Midbrain (tissue), 1 donor: ENCODE data around the gene UBR4.
"Not testable (repeated sequence)": the region's sequence is repeated elsewhere in the genome, so short reads cannot be mapped to it uniquely, and the experiment has no call there.

Experiments used
- DNase-seq: peaks from one replicate; lab custom pipeline; 2025; lab: John Stamatoyannopoulos, UW

Gene UBR4

GRCh38 chr1:19220080-19220846 lies 10.2 kb upstream of the UBR4 start:
- DNase-seq = no peak

- no peak for DNase-seq
Observed at GRCh38 chr1:19219451-19219850, 9.4 kb upstream of the UBR4 start.

GRCh38 chr1:19216585-19216984 lies 6.5 kb upstream of the UBR4 start:
- DNase-seq = not testable (repeated sequence)

- no peak for DNase-seq
Observed at GRCh38 chr1:19213580-19213979, 3.5 kb upstream of the UBR4 start.

GRCh38 chr1:19212167-19212566 lies 2.1 kb upstream of the UBR4 start:
- DNase-seq = no peak

- no peak for DNase-seq
Observed at GRCh38 chr1:19210772-19211549, 895 bp upstream of the UBR4 start.

- peak; percentile 21 for DNase-seq
Observed at GRCh38 chr1:19209439-19209989, 552 bp downstream of the UBR4 start.

- DNase-seq = no peak
Observed at GRCh38 chr1:19208710-19209438, 1.2 kb downstream of the UBR4 start.

GRCh38 chr1:19206947-19207346 lies 3.1 kb downstream of the UBR4 start:
- DNase-seq = no peak

- DNase-seq = no peak
Observed at GRCh38 chr1:19205845-19206244, 4.2 kb downstream of the UBR4 start.

GRCh38 chr1:19205403-19205802 lies 4.7 kb downstream of the UBR4 start:
- no peak for DNase-seq

GRCh38 chr1:19204446-19205266 lies 5.4 kb downstream of the UBR4 start:
- no peak for DNase-seq

GRCh38 chr1:19203440-19203839 lies 6.6 kb downstream of the UBR4 start:
- no peak for DNase-seq

- DNase-seq = no peak
Observed at GRCh38 chr1:19202396-19202795, 7.7 kb downstream of the UBR4 start.

- DNase-seq = no peak
Observed at GRCh38 chr1:19199969-19200604, 10.0 kb downstream of the UBR4 start.

GRCh38 chr1:19199329-19199968 lies 10.6 kb downstream of the UBR4 start:
- DNase-seq = no peak

GRCh38 chr1:19198820-19199219 lies 11.2 kb downstream of the UBR4 start:
- no peak for DNase-seq

GRCh38 chr1:19197845-19198244 lies 12.2 kb downstream of the UBR4 start:
- DNase-seq = no peak

- no peak for DNase-seq
Observed at GRCh38 chr1:19196331-19196730, 13.7 kb downstream of the UBR4 start.

- no peak for DNase-seq
Observed at GRCh38 chr1:19193004-19193403, 17.1 kb downstream of the UBR4 start.

- no peak for DNase-seq
Observed at GRCh38 chr1:19191811-19192210, 18.3 kb downstream of the UBR4 start.
